HCT116 (cell line): Measurements from ENCODE around the gene ATP7B.

Experiments used
- EGR1 ChIP-seq: IDR thresholded peaks from 2 replicates; pipeline ENCODE4 v1.6.1; 2012; ENCODE audit warnings: low read depth
- ELF1 ChIP-seq: IDR thresholded peaks from 2 replicates; pipeline ENCODE4 v1.6.1; 2012; ENCODE audit warnings: low read depth, borderline replicate concordance
- POLR2A ChIP-seq: IDR thresholded peaks from 2 replicates; pipeline ENCODE4 v1.7.0; 2011; ENCODE audit warnings: borderline replicate concordance; ENCODE audit not compliant: insufficient read depth, insufficient read length; ENCODE audit errors: extremely low read depth
- RAD21 ChIP-seq: IDR thresholded peaks from 2 replicates; pipeline ENCODE4 v1.6.1; 2012; ENCODE audit warnings: low read depth, mild to moderate bottlenecking
- YY1 ChIP-seq: IDR thresholded peaks from 2 replicates; pipeline ENCODE4 v1.6.1; 2011; ENCODE audit warnings: low read length, low read depth, moderate library complexity, mild to moderate bottlenecking; ENCODE audit not compliant: insufficient replicate concordance; ENCODE audit errors: extremely low read depth
- ZBTB33 ChIP-seq: IDR thresholded peaks from 2 replicates; pipeline ENCODE4 v1.6.1; 2011; ENCODE audit warnings: mild to moderate bottlenecking, low read length, moderate library complexity; ENCODE audit not compliant: insufficient replicate concordance; ENCODE audit errors: extremely low read depth
- ZNF274 ChIP-seq: fragments of 200-500 bp; sonication (Bioruptor generic); IDR thresholded peaks from 2 replicates; pipeline ENCODE4 v1.6.1; 2014; ENCODE audit warnings: mild to moderate bottlenecking, low read depth, low read length, inconsistent platforms
- TF ChIP-seq, protein P1 (sequence below), 3 experiments: fragments of 200-600 bp in 1 of 3; sonication (generic) in 1 of 3; IDR thresholded peaks in 2 of 3; conservative IDR thresholded peaks in 1 of 3; 2 replicates each; pipeline ENCODE4 v1.5.1; 2012 to 2017; ENCODE audit warnings: low read depth in 2 of 3, low read length in 2 of 3, antibody characterized with exemption in 1 of 3, borderline replicate concordance in 1 of 3, control low read depth in 1 of 3, mild to moderate bottlenecking in 1 of 3, mixed read lengths in 1 of 3, mixed run types in 1 of 3, moderate library complexity in 1 of 3; ENCODE audit not compliant: insufficient read depth in 1 of 3

- TF ChIP-seq, protein P1, sequence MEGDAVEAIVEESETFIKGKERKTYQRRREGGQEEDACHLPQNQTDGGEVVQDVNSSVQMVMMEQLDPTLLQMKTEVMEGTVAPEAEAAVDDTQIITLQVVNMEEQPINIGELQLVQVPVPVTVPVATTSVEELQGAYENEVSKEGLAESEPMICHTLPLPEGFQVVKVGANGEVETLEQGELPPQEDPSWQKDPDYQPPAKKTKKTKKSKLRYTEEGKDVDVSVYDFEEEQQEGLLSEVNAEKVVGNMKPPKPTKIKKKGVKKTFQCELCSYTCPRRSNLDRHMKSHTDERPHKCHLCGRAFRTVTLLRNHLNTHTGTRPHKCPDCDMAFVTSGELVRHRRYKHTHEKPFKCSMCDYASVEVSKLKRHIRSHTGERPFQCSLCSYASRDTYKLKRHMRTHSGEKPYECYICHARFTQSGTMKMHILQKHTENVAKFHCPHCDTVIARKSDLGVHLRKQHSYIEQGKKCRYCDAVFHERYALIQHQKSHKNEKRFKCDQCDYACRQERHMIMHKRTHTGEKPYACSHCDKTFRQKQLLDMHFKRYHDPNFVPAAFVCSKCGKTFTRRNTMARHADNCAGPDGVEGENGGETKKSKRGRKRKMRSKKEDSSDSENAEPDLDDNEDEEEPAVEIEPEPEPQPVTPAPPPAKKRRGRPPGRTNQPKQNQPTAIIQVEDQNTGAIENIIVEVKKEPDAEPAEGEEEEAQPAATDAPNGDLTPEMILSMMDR (IDR thresholded peaks at IDR 0.05 in 2 of 3, conservative IDR thresholded peaks at IDR 0.05 in 1 of 3; ENCODE audit: borderline replicate concordance in 1 of 3, insufficient read depth in 1 of 3, low read depth in 2 of 3, low read length in 2 of 3): no peak
- TF ChIP-seq ZNF274 (no peak), EGR1 (no peak), ELF1 (no peak), ZBTB33 (no peak), RAD21 (no peak), POLR2A (no peak), YY1 (no peak)
These were observed 49.5 kb downstream of the ATP7B start for GRCh38 chr13:51961493-51962403.
